Mesothelial cell of epicardium (in vitro differentiated cells): ENCODE measurements around the gene AFF3. TPM values are rescaled to one million over a fixed set of nuclear protein-coding genes. Genes with fewer than 3 reads are reported as not detected.

Source experiments
- DNase-seq, 2 experiments: peaks; one replicate each; pipeline ENCODE4 v3.0.0; 2021; ENCODE audit warnings: low spot score in 2 of 2; ENCODE audit not compliant: unreplicated experiment in 2 of 2
- H3K27ac Mint-ChIP-seq: 2 replicates; pipeline ENCODE4 v1.8.0; 2021; ENCODE audit warnings: mixed read lengths
- H3K27me3 Mint-ChIP-seq: 2 replicates; pipeline ENCODE4 v1.8.0; 2021; ENCODE audit warnings: low read depth, mixed read lengths
- H3K36me3 Mint-ChIP-seq: 2 replicates; pipeline ENCODE4 v1.8.0; 2021; ENCODE audit warnings: mixed read lengths
- H3K4me1 Mint-ChIP-seq: 2 replicates; pipeline ENCODE4 v1.8.0; 2021; ENCODE audit warnings: mixed read lengths
- H3K4me3 Mint-ChIP-seq: 2 replicates; pipeline ENCODE4 v1.8.0; 2021; ENCODE audit warnings: mild to moderate bottlenecking, moderate library complexity, mixed read lengths
- H3K9me3 Mint-ChIP-seq: 2 replicates; pipeline ENCODE4 v1.8.0; 2021; ENCODE audit warnings: mixed read lengths
- total RNA-seq: library from RNA; stranded (reverse); gene quantifications from 3 replicates; pipeline ENCODE4 v1.2.1, GENCODE V29; 2021
- TF ChIP-seq, protein P1 (sequence below): fragments of 200-600 bp; sonication (generic); IDR thresholded peaks from one replicate; pipeline ENCODE4 v1.5.0; 2021; ENCODE audit warnings: antibody characterized with exemption; ENCODE audit not compliant: unreplicated experiment

Gene AFF3
- total RNA-seq, 1 donor from 2014 or later: 14.4 TPM

DNA sequence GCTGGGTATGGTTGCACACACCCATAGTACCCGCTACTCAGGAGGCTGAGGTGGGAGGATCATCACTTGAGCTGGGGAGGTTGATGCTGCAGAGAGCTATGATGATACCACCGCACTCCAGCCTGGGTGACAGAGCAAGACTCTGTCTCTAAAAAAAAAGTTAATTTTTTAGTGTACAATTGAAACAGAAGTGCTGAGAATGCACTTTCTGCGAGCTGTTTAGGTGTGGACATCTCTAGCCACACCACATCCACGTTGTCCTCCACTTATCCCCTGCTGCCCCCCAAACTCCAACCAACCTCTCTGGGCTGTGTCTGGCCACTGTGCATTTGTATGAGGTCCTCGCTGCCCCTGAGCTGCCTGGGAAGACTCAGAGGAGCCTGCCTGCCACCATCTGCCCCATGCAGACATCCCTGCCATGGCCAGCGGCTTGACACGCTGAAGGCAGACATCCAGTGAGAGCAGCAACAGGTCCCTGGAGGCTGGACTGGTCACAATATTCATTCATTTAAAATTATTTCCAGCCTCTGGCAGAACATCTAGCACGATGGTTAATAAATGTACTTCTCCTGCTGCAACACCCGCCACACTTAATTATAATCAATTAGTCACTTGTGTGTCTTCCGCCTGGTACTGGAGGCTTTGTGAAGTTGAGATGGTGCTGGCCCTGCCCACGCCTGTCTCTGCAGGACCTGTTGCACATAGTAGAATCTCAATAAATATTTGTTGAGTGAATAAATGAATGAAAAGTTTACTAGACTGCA is 3.7 kb upstream of the AFF3 start:
- Mint-ChIP-seq H3K27ac (no peak overlapping the region), H3K9me3 (peaks cover 4% of the 10 kb centered on the region), H3K4me1 (no peaks in the 10 kb centered on the region), H3K27me3 (peaks cover 43% of the 10 kb centered on the region), H3K4me3 (no peak overlapping the region), H3K36me3 (no peaks in the 10 kb centered on the region)
- DNase-seq: no peak
- TF ChIP-seq, protein P1, sequence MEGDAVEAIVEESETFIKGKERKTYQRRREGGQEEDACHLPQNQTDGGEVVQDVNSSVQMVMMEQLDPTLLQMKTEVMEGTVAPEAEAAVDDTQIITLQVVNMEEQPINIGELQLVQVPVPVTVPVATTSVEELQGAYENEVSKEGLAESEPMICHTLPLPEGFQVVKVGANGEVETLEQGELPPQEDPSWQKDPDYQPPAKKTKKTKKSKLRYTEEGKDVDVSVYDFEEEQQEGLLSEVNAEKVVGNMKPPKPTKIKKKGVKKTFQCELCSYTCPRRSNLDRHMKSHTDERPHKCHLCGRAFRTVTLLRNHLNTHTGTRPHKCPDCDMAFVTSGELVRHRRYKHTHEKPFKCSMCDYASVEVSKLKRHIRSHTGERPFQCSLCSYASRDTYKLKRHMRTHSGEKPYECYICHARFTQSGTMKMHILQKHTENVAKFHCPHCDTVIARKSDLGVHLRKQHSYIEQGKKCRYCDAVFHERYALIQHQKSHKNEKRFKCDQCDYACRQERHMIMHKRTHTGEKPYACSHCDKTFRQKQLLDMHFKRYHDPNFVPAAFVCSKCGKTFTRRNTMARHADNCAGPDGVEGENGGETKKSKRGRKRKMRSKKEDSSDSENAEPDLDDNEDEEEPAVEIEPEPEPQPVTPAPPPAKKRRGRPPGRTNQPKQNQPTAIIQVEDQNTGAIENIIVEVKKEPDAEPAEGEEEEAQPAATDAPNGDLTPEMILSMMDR: no peak

DNA sequence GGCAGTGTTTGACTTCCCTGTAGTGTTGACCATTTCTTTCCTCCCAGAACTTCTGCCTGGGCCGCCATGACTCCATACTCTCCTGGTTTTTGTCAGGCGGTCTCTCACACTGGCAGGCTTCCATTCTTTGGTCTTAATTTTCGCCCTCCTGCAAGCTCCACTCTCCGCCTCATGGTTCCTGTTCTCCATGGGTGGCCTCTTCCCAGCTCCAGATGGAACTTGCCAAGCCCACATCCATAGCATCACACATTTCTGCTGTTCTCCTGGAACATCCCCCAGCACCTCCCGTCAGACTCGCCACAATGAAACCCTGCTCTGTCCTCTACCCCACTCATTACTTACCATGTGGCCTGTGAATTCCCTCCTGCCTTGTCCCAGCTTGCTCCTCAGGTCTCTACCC is 896 bp upstream of the AFF3 start:
- no peaks in the 10 kb centered on the region for H3K9me3 Mint-ChIP-seq
- TF ChIP-seq, protein P1: no peak
- H3K4me3 Mint-ChIP-seq: no peak overlapping the region
- H3K4me1 Mint-ChIP-seq: peaks cover 3% of the 10 kb centered on the region
- no peaks in the 10 kb centered on the region for H3K36me3 Mint-ChIP-seq
- no peak for DNase-seq
- H3K27ac Mint-ChIP-seq: no peak overlapping the region
- H3K27me3 Mint-ChIP-seq: peaks cover 53% of the 10 kb centered on the region

DNA sequence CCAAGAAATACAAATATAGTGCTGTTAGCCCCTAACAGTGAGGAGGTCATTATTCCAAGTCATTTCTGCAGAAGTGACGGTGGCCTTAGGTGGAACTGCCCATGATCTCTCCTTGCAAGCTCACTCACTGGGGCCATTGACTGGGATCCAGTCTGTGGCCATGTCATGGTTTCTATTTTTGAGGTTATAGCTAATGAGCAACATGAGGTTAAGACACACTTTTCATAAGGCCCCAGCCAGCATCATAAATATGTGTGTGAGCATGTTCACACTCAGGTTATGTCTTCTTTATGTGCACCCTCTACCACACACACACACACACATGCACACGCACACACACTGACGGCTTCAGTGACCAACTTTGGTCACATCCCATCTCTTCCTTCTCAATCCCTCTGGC is 484 bp downstream of the AFF3 start:
- TF ChIP-seq, protein P1: no peak
- Mint-ChIP-seq H3K27ac (no peak overlapping the region), H3K4me3 (no peak overlapping the region), H3K27me3 (peaks cover 61% of the 10 kb centered on the region), H3K36me3 (no peaks in the 10 kb centered on the region), H3K4me1 (peaks cover 5% of the 10 kb centered on the region), H3K9me3 (no peaks in the 10 kb centered on the region)
- DNase-seq: no peak

DNA sequence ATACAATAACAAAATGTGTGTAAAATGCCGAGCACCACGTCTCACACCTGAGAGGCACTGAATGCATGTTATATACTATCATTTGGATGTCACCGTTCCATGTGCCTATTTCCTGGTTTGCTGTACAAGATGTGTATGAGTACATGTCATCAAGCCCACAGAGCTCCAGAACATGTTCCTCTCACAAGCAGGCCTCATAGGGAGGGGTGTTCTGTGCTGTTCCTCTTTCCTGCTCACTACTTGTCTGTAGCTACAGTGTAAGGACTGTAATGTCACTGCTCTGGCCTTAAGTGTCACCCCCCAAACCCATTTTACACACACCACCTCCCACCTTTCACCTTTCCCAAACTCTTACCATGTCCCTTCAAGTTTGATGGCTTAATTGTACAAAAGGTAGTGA is 1.8 kb downstream of the AFF3 start:
- Mint-ChIP-seq H3K27me3 (peaks cover 50% of the 10 kb centered on the region), H3K4me1 (peaks cover 5% of the 10 kb centered on the region), H3K9me3 (no peaks in the 10 kb centered on the region), H3K4me3 (no peak overlapping the region), H3K36me3 (no peaks in the 10 kb centered on the region), H3K27ac (no peak overlapping the region)
- DNase-seq: no peak
- TF ChIP-seq, protein P1: no peak

DNA sequence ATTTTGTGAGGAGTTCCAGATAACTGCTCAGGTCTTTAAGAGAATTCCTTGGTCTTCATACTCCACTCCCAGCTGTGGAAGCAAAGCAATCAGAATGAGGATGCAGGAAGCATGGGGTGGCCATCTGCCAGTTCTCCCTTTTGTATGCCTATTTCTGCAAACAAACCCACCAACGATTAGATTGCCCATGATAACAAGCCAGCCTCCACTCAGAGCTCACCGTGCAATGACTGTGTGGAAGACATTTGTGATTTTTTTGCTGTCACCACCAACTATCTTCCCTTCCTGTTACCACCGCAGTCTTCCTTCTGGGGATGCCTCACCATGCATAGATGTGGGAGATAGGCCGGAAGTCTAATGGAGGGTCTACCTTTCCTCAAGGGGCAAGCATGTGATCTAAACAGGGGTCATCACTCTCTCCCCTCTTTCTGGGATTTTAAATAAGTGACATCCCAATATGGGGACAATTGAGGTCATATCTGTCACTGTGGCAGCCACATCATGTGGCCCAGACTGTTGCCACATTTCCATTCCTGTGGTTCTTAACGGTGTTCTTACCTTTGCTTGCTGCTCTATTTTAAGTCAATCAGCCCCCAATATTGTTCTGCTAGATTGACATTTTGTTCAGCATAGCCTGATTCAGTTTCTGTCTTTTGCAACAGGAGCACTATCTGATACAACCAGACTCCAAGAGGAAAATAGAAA is 4.4 kb downstream of the AFF3 start:
- Mint-ChIP-seq H3K4me1 (peaks cover 5% of the 10 kb centered on the region), H3K36me3 (no peaks in the 10 kb centered on the region), H3K9me3 (no peaks in the 10 kb centered on the region), H3K4me3 (no peak overlapping the region), H3K27me3 (peaks cover 29% of the 10 kb centered on the region), H3K27ac (no peak overlapping the region)
- DNase-seq: no peak
- TF ChIP-seq, protein P1: no peak
